Keratinocyte (primary cell): Measurements from ENCODE around the gene ATP5F1E. TPM values are rescaled to one million over a fixed set of nuclear protein-coding genes. Genes with fewer than 3 reads are reported as not detected.

Experiments
- DNase-seq: peaks from one replicate; pipeline ENCODE4 v3.0.0-alpha.2; 2011; ENCODE audit warnings: low read depth, missing footprints, low spot score
- FAIRE-seq: peaks from 2 replicates; lab custom pipeline; 2011; peaks lifted over from hg19 to GRCh38; lab: Jason Lieb, UNC
- H2AFZ ChIP-seq: 2 replicates; pipeline ENCODE4 v1.6.0; 2012; ENCODE audit warnings: low read length, control low read depth, inconsistent platforms; ENCODE audit not compliant: control insufficient read depth
- H3K27ac ChIP-seq: 2 replicates; pipeline ENCODE4 v1.5.1; 2011; ENCODE audit warnings: low read length; ENCODE audit not compliant: control insufficient read depth, insufficient read depth
- H3K27me3 ChIP-seq: 3 replicates; pipeline ENCODE4 v1.6.0; 2011; ENCODE audit warnings: low read length; ENCODE audit not compliant: control insufficient read depth, insufficient read depth; ENCODE audit errors: extremely low read depth
- H3K36me3 ChIP-seq, 2 experiments: 2 replicates in 1 of 2; 3 replicates in 1 of 2; pipeline ENCODE4 v1.5.1; 2011; ENCODE audit warnings: low read length in 2 of 2, mild to moderate bottlenecking in 1 of 2; ENCODE audit not compliant: control insufficient read depth in 2 of 2, insufficient read depth in 2 of 2; ENCODE audit errors: extremely low read depth in 1 of 2
- H3K4me1 ChIP-seq: 3 replicates; pipeline ENCODE4 v1.5.1; 2011; ENCODE audit warnings: low read length; ENCODE audit not compliant: control insufficient read depth, insufficient read depth; ENCODE audit errors: extremely low read depth
- H3K4me2 ChIP-seq: 3 replicates; pipeline ENCODE4 v1.6.0; 2011; ENCODE audit warnings: low read depth, low read length; ENCODE audit not compliant: control insufficient read depth, insufficient read depth; ENCODE audit errors: extremely low read depth
- H3K4me3 ChIP-seq, 3 experiments: fragments of 200-600 bp in 1 of 3; sonication (generic) in 1 of 3; 2 replicates in 2 of 3; 3 replicates in 1 of 3; pipeline ENCODE4 v1.5.1; 2011 to 2016; ENCODE audit warnings: low read length in 3 of 3, mild to moderate bottlenecking in 3 of 3, control low read depth in 2 of 3, inconsistent platforms in 1 of 3, low read depth in 1 of 3, mixed read lengths in 1 of 3, mixed run types in 1 of 3, moderate library complexity in 1 of 3; ENCODE audit not compliant: control insufficient read depth in 2 of 3, insufficient read depth in 2 of 3; ENCODE audit errors: extremely low read depth in 1 of 3
- H3K79me2 ChIP-seq: 2 replicates; pipeline ENCODE4 v1.6.0; 2012; ENCODE audit warnings: low read length; ENCODE audit not compliant: control insufficient read depth, insufficient read depth
- H3K9ac ChIP-seq: 3 replicates; pipeline ENCODE4 v1.6.0; 2011; ENCODE audit warnings: low read length; ENCODE audit not compliant: control insufficient read depth, insufficient read depth; ENCODE audit errors: extremely low read depth
- H3K9me1 ChIP-seq: 3 replicates; pipeline ENCODE4 v1.6.0; 2011; ENCODE audit warnings: low read length; ENCODE audit not compliant: control insufficient read depth, insufficient read depth; ENCODE audit errors: extremely low read depth
- H3K9me3 ChIP-seq: 2 replicates; pipeline ENCODE4 v1.5.1; 2012; ENCODE audit warnings: low read depth, low read length; ENCODE audit not compliant: control insufficient read depth
- H4K20me1 ChIP-seq: 3 replicates; pipeline ENCODE4 v1.6.0; 2011; ENCODE audit warnings: low read length; ENCODE audit not compliant: control insufficient read depth, insufficient read depth; ENCODE audit errors: extremely low read depth
- CTCF ChIP-seq, 3 experiments: IDR thresholded peaks in 1 of 3; conservative IDR thresholded peaks in 1 of 3; optimal IDR thresholded peaks in 1 of 3; 2 replicates in 2 of 3; 3 replicates in 1 of 3; pipeline versions ENCODE3 to v1.5.1; 2011; ENCODE audit warnings: low read length in 3 of 3, mild to moderate bottlenecking in 3 of 3, moderate library complexity in 2 of 3, control low read depth in 1 of 3, inconsistent platforms in 1 of 3; ENCODE audit not compliant: insufficient read depth in 2 of 3; ENCODE audit errors: extremely low read depth in 1 of 3
- EZH2 ChIP-seq: IDR thresholded peaks from one replicate; pipeline ENCODE4 v1.6.1; 2012; ENCODE audit warnings: inconsistent platforms, mild to moderate bottlenecking, low read length, moderate library complexity
- dilution Hi-C: fragments of 300-500 bp; cut with MboI; formaldehyde crosslinking; loops from one replicate; pipeline ENCODE4 v1.7.0; 2020; ENCODE audit warnings: low sequenced_read_pairs; ENCODE audit not compliant: extremely low pct_ligation_motif_present
- polyA minus RNA-seq, 3 experiments: library from RNA; depleted of rRNA, polyadenylated mRNA; stranded (reverse); fragments of >200 nt; gene quantifications; 1 replicate in 1 of 3; 2 replicates in 1 of 3; 3 replicates in 1 of 3; pipeline ENCODE4 v1.2.3, GENCODE V29; 2011
- polyA plus RNA-seq, 5 experiments: library from polyadenylated mRNA; depleted of rRNA in 3 of 5; stranded (reverse) in 3 of 5; stranded (forward) in 1 of 5; unstranded in 1 of 5; fragments of >200 nt; gene quantifications; 1 replicate in 1 of 5; 2 replicates in 3 of 5; 3 replicates in 1 of 5; pipeline versions ENCODE4 v1.2.1 to v1.2.3, GENCODE V29; 2011 to 2012; ENCODE audit warnings: missing spikeins in 2 of 5, low read depth in 1 of 5, low replicate concordance in 1 of 5

Gene ATP5F1E
- polyA plus RNA-seq (48.3 to 100 TPM (median 99.7 TPM) in 3 replicates), polyA minus RNA-seq (5.2 to 8.3 TPM (median 6.4 TPM) in 3 replicates)
- polyA plus RNA-seq (2011; ENCODE audit: low read depth): 103 TPM
- 59.0 and 59.8 TPM in 2 replicates for polyA plus RNA-seq (2011; cell fraction: cytosol; rRNA removed)
- 9.8 and 16.4 TPM in 2 replicates for polyA plus RNA-seq (2011; cell fraction: nucleus; rRNA removed)
- polyA plus RNA-seq (2012; ENCODE audit: low replicate concordance): 71.0 and 118 TPM in 2 replicates
- polyA minus RNA-seq (2011; cell fraction: cytosol; rRNA and poly(A)+ RNA removed): 37.8 TPM
- polyA minus RNA-seq (2011; cell fraction: nucleus; rRNA and poly(A)+ RNA removed): 3.3 and 3.9 TPM in 2 replicates

DNA sequence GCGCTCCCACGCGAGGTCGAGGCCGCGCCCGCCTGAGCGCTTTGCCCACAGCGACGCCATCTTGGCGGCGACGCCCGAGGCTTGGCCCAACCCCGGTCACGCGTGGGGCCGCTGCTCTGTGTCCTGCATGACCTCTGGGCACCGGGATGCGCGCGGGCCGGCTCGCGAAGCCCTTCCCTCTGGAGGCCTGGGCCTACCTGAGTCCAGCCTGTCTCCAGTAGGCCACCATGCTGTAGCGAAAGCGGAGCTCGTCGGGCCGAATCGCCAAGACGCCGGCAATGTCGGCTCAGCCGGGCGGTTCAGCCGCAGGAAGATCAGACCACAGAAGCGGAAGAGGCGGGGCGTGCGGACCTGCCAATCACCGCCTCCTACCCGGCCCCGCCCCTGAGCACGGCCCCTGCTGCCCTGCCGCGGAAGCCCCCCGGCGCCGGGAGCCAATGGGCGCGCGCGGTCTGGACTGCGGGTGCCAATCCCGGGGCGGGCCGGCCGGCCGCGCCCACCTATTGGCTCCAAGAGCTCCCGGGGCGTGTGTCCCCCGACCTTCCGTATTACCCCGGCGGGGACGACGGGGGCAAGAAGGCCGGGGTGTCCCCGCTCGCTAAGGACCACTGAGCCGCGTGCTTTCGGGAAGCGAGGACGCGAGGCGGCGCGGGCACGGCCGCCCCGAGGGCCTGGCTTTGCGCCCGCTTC, at the start of gene ATP5F1E:
TSS of gene ATP5F1E (minus strand) at position 313 of the 690 bp plus-strand sequence. CDS start at position 229, 84 bp downstream.
- Histone ChIP-seq H3K27me3 (no peaks in the 10 kb centered on the region), H3K79me2 (peaks cover 62% of the 10 kb centered on the region), H3K27ac (peak within 1 kb of the TSS; percentile 72), H3K9me1 (no peaks in the 10 kb centered on the region), H3K4me1 (peaks cover 31% of the 10 kb centered on the region), H3K36me3 (peaks cover 24 to 36% of the 10 kb centered on the region in 2 experiments), H3K9me3 (no peaks in the 10 kb centered on the region), H3K9ac (peak within 1 kb of the TSS; percentile 81), H2AFZ (peak within 1 kb of the TSS; percentile 73), H3K4me3 (peak within 1 kb of the TSS; percentile 69 to 93 (median 71)), H4K20me1 (peaks cover 3% of the 10 kb centered on the region), H3K4me2 (peak within 1 kb of the TSS; percentile 96)
- dilution Hi-C loops: no loop called here
- DNase-seq: peak; percentile 54
- no peak for TF ChIP-seq CTCF (optimal IDR thresholded peaks at IDR 0.05 in 1 of 3, IDR thresholded peaks at IDR 0.05 in 1 of 3, conservative IDR thresholded peaks at IDR 0.05 in 1 of 3; ENCODE audit: extremely low read depth in 1 of 3, insufficient read depth in 2 of 3, low read length in 3 of 3)
- no peak for TF ChIP-seq EZH2
- no peak for FAIRE-seq

GRCh38 chr20:59081036-59081435, 48.9 kb upstream of the ATP5F1E start:
- Histone ChIP-seq H3K9ac (no peak overlapping the region), H3K36me3 (no peaks in the 10 kb centered on the region), H3K4me2 (no peak overlapping the region), H3K27me3 (peaks cover 7% of the 10 kb centered on the region), H3K4me1 (peaks cover 9% of the 10 kb centered on the region), H2AFZ (no peak overlapping the region), H3K9me3 (no peaks in the 10 kb centered on the region), H3K27ac (no peak overlapping the region), H4K20me1 (no peaks in the 10 kb centered on the region), H3K4me3 (no peak overlapping the region), H3K79me2 (no peaks in the 10 kb centered on the region), H3K9me1 (no peaks in the 10 kb centered on the region)
- dilution Hi-C loops: no loop called here
- no peak for FAIRE-seq
- no peak for DNase-seq
- TF ChIP-seq CTCF (optimal IDR thresholded peaks at IDR 0.05 in 1 of 3, IDR thresholded peaks at IDR 0.05 in 1 of 3, conservative IDR thresholded peaks at IDR 0.05 in 1 of 3; ENCODE audit: extremely low read depth in 1 of 3, insufficient read depth in 2 of 3, low read length in 3 of 3): no peak
- TF ChIP-seq EZH2: no peak
